Duodenal mucosa (tissue), 2 donors: ENCODE data around the gene NF1.
"Not testable (repeated sequence)": the region's sequence is repeated elsewhere in the genome, so short reads cannot be mapped to it uniquely, and the experiment has no call there.

Source experiments
- H3K27ac ChIP-seq: one replicate; pipeline ENCODE4 v1.7.0; 2013; ENCODE audit warnings: low read depth, low read length
- H3K27me3 ChIP-seq, 2 donors: one replicate each; pipeline ENCODE4 v1.7.0; 2013; ENCODE audit warnings: low read length in 2 of 2, control low read depth in 1 of 2; ENCODE audit not compliant: insufficient read depth in 2 of 2, control insufficient read depth in 1 of 2
- H3K36me3 ChIP-seq, 2 donors: one replicate each; pipeline ENCODE4 v1.7.0; 2013; ENCODE audit warnings: low read length in 2 of 2, control low read depth in 1 of 2; ENCODE audit not compliant: insufficient read depth in 2 of 2, control insufficient read depth in 1 of 2
- H3K4me1 ChIP-seq, 2 donors: one replicate each; pipeline ENCODE4 v1.7.0; 2013; ENCODE audit warnings: low read length in 2 of 2, control low read depth in 1 of 2; ENCODE audit not compliant: insufficient read depth in 2 of 2, control insufficient read depth in 1 of 2
- H3K4me3 ChIP-seq, 2 donors: one replicate each; pipeline ENCODE4 v1.7.0; 2013; ENCODE audit warnings: low read length in 2 of 2, low read depth in 1 of 2
- H3K9ac ChIP-seq, 2 donors: one replicate each; pipeline ENCODE4 v1.7.0; 2013; ENCODE audit warnings: low read length in 2 of 2, low read depth in 1 of 2
- H3K9me3 ChIP-seq, 2 donors: one replicate each; pipeline ENCODE4 v1.7.0; 2013; ENCODE audit warnings: low read length in 2 of 2, control low read depth in 1 of 2; ENCODE audit not compliant: control insufficient read depth in 1 of 2

Gene NF1

DNA sequence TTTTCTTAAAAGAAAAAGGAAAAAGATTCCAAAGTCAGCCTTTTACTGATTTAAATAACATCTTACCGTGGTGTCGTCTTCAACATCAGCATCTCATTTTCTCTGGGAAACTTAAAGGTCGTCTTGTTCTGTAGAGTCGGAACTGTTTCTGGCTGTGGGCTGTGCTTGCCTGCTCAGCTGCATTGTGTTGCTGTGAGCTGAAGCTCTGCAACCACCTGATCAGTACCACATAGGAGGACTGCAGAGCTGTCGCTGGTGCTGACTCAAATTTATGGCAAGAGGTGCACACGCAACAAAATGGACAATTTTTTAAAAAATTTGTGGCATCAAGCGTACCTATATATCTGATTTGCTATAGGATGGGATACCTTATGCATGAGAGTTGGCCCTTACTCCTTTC is 202.3 kb downstream of the NF1 start, which contains the start of gene OMG:
TSS of gene OMG (minus strand) at position 150 of the 400 bp plus-strand sequence. CDS start 908 bp downstream, outside the sequence.
- H3K9ac ChIP-seq, result no peak within 1 kb of the TSS
- no peak within 1 kb of the TSS for H3K27ac ChIP-seq
- H3K27me3 ChIP-seq, result no peaks in the 10 kb centered on the region

DNA sequence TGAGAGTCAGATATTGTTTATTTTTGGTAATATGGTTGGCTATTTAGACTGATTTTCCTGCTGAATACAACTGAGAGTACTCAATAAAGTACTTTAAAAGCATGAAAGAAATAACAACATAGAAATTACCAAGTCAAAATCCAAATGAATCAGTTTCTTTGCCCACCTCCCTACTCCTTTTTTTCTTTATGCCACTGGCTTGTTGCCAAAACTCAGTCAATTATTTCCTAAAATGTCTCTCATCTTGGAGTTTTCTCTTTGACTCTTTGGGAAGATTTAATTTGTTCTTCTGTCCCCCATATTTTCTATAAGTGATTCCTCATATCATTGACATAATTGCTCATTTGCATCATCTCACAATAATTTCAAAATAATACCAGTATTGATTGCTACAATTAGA is 204.8 kb downstream of the NF1 start:
- no peak overlapping the region for H3K4me3 ChIP-seq
- H3K9me3 ChIP-seq, result no peaks in the 10 kb centered on the region
- peaks cover under 1 to 6% of the 10 kb centered on the region in 2 donors for H3K36me3 ChIP-seq
- H3K9ac ChIP-seq, result no peak overlapping the region
- no peak overlapping the region for H3K27ac ChIP-seq
- H3K4me1 ChIP-seq, result no peaks in the 10 kb centered on the region
- no peaks in the 10 kb centered on the region for H3K27me3 ChIP-seq

More for the DNA sequence above, 202.3 kb downstream of the NF1 start, which contains the start of gene OMG:
- Histone ChIP-seq H3K36me3 (peaks cover 0 to 2% of the 10 kb centered on the region in 2 donors), H3K4me1 (no peaks in the 10 kb centered on the region), H3K9me3 (no peaks in the 10 kb centered on the region), H3K4me3 (no peak within 1 kb of the TSS)

DNA sequence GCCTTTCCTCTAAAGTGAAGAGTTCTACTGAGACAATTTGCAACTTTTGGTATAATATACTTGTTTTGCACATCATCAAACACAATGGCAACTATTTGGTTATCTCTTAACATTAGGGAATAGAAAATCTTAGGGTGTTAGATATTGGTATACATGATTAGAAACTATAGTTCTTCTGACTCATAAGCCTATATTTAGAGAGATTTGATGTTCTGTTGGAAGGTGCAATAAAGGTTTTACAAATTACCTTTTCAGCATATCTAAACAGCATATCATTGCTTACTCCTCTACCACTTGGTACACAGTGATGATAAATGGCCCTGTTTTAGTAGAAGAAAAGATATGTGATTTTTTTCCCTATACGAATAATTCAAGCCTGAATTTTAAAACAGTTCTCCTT is 212.9 kb downstream of the NF1 start:
- H3K4me3 ChIP-seq, result no peak overlapping the region
- H3K36me3 ChIP-seq, result peaks cover 8 to 12% of the 10 kb centered on the region in 2 donors
- no peak overlapping the region for H3K27ac ChIP-seq
- no peaks in the 10 kb centered on the region for H3K27me3 ChIP-seq
- peaks cover 6 to 17% of the 10 kb centered on the region in 2 donors for H3K4me1 ChIP-seq
- H3K9me3 ChIP-seq, result no peaks in the 10 kb centered on the region
- no peak overlapping the region for H3K9ac ChIP-seq

DNA sequence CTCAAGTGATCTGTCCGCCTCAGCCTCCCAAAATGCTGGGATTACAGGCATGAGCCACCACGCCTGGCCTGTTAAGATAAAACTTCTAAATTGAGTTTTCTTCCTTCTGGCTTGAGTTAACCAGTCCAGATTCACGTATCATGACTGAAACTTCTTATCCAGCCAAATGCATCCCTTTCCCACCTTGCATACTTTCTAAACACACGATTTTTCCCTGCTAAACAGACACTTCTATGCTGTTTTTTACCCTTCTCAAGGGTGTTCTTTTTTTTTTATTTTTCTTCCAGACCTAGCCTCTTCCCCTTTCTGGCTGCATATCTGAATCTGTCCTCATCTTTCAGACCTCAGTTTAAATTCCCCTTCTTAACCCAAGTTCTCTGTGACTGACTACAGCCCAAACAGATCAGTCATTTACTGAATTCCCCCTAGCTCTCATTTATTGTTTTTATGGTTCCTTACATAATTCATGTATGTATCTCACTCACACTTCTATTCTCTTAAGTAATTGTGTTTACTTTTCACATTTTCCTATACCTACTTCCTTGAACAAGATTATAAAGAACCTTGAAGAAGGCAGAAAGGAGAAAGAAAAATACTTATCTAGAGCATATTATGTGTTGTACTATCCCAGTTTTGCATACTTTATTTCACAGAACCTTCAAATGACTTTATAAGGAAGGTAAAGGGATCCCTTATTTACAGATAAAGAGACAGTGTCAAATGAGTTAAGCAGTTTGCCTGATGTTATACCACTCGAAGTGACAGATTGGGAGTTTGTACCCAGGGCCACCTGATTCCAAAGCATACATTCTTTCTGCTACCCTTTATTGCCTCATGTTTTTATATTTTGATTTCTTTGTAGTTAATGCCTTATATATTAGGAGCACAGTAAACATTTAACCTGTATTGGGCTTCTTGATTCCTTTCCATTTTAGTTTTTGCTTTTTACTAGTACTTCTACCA is 213.9 kb downstream of the NF1 start:
- peak overlapping the region; percentile 13 for H3K27ac ChIP-seq
- H3K9ac ChIP-seq, result peak overlapping the region in 1 of 2 donors; percentile 19

DNA sequence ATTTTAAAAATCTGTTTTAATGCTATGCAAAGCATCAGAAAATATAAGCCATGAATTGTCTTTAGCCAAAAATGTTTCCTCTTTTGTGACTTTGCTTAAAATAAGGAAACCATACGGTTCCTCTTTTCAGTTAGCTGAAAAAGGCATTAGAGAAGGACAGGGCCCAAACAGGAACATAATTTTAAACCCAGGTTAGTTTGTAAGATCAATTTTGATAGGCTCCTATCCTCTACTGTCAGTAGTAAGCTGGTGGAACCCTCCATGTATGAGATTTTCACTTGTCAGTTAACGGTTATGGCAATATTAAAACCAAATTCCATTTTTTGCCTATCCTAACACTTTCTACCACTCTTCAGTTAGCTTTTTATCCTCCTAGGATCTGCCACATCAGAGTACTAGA is 214.8 kb downstream of the NF1 start:
- Histone ChIP-seq H3K27ac (no peak overlapping the region), H3K27me3 (no peaks in the 10 kb centered on the region), H3K4me1 (peaks cover 6 to 19% of the 10 kb centered on the region in 2 donors), H3K4me3 (peak overlapping the region; percentile 31 to 36), H3K9ac (no peak overlapping the region), H3K9me3 (no peaks in the 10 kb centered on the region), H3K36me3 (peaks cover 5 to 12% of the 10 kb centered on the region in 2 donors)

More for the DNA sequence above, 213.9 kb downstream of the NF1 start:
- Histone ChIP-seq H3K4me3 (peak overlapping the region; percentile 4 to 25), H3K4me1 (peaks cover 6 to 17% of the 10 kb centered on the region in 2 donors), H3K9me3 (no peaks in the 10 kb centered on the region), H3K27me3 (no peaks in the 10 kb centered on the region), H3K36me3 (peaks cover 8 to 12% of the 10 kb centered on the region in 2 donors)

DNA sequence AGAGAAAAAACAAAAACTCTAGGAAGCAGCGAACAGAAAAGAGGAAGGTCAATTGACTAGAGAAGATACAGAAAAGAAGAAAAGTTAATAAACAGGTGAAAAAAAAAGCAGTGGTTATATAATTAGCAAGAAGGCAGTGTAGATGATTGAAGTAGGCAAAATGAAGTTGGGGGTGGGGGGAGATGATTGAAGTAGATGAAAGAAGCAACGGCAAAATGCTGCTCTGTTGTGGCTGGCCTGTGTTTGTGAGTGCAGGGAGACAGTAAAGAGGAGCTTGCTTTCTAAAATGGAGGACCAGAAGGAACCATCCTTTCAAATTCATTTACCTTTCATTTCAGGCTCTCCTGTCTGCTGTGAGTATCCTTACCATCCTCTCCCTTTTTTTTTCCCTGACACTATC is 215.5 kb downstream of the NF1 start:
- H3K4me3 ChIP-seq, result peak overlapping the region; percentile 15 to 36
- H3K27me3 ChIP-seq, result no peaks in the 10 kb centered on the region
- peaks cover 0 to 5% of the 10 kb centered on the region in 2 donors for H3K36me3 ChIP-seq
- no peak overlapping the region for H3K27ac ChIP-seq
- peak overlapping the region in 1 of 2 donors; percentile 35 for H3K9ac ChIP-seq
- no peaks in the 10 kb centered on the region for H3K9me3 ChIP-seq
- H3K4me1 ChIP-seq, result peaks cover 6 to 22% of the 10 kb centered on the region in 2 donors

DNA sequence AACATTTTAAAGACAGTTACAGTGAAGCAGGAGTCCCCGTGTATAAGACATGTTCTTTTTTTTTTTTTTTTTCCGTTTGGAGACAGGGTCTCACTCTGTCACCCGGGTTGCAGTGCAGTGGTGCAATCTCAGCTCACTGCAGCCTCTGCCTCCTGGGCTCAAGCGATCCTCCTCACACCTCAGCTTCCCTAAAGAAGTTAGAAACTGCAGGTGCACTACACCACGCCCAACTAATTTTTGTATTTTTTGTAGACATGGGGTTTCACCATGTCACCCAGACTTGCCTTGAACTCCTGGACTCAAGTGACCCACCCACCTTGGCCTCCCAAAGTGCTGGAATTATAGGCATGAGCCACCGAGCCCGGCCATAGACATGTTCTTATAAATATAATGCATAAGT is 216.1 kb downstream of the NF1 start:
- no peak overlapping the region for H3K27ac ChIP-seq
- peaks cover 0 to under 1% of the 10 kb centered on the region in 2 donors for H3K36me3 ChIP-seq
- no peaks in the 10 kb centered on the region for H3K9me3 ChIP-seq
- H3K27me3 ChIP-seq, result no peaks in the 10 kb centered on the region
- peaks cover 8 to 22% of the 10 kb centered on the region in 2 donors for H3K4me1 ChIP-seq
- H3K9ac ChIP-seq, result peak overlapping the region; percentile 10 to 60
- peak overlapping the region; percentile 46 to 57 for H3K4me3 ChIP-seq

DNA sequence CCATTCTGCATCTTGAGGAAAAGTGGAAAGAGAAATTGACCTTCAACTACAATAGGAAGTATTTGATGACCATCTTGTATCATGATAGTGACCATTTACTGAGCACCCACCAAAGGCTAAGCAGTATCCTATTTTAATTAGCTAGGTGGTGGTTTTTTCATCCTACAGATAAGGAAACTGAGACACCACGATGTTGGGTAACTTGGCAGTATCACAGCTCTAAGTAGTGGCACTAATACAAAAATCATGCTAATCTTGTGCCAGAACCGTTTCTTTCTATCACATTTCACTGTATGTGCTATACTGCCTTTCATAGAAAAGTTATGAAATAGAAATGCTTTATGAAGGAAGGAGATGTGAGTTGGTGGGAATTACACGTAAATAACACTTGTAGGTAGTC is 216.7 kb downstream of the NF1 start:
- Histone ChIP-seq H3K9me3 (no peaks in the 10 kb centered on the region), H3K4me1 (peaks cover 9 to 28% of the 10 kb centered on the region in 2 donors), H3K9ac (peak overlapping the region; percentile 10 to 60), H3K4me3 (peak overlapping the region; percentile 46 to 57), H3K27ac (peak overlapping the region; percentile 0), H3K27me3 (no peaks in the 10 kb centered on the region), H3K36me3 (no peaks in the 10 kb centered on the region)

DNA sequence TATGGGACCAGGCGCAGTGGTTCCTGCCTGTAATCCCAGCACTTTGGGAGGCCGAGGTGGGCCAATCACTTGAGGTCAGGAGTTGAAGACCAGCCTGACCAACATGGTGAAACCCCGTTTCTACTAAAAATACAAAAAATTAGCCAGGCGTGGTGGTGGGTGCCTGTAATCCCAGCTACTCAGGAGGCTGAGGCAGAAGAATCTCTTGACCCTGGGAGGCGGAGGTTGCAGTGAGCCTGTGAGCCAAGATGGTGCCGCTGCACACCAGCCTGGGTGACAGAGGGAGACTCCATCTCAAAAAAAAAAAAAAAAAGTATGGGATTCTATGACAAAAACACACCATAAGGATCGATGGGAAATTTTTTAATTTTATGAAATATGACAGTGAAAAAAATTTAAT is 217.4 kb downstream of the NF1 start:
- not testable (repeated sequence) for H3K36me3 ChIP-seq, H3K27me3 ChIP-seq, H3K27ac ChIP-seq, H3K9me3 ChIP-seq
- Histone ChIP-seq H3K4me3 (peak overlapping the region; percentile 48 to 57), H3K4me1 (peaks cover 9 to 35% of the 10 kb centered on the region in 2 donors), H3K9ac (peak overlapping the region; percentile 10 to 60)
